ENCODE results near the gene STRA8. TPM values are rescaled to one million over a fixed set of nuclear protein-coding genes. Genes with fewer than 3 reads are reported as not detected.

The STRA8 gene
- total and polyA plus RNA-seq, 2 donors, result 0.16 to 0.28 TPM

Other genes starting within 250 kb of the STRA8 start
- 1.9 TPM for gene AGBL3, start 247.3 kb upstream of the STRA8 start, total RNA-seq
- 1.9 TPM for gene AGBL3, start 247.3 kb upstream of the STRA8 start, polyA plus RNA-seq
- gene TMEM140, start 85.8 kb upstream of the STRA8 start, total RNA-seq, result 4.3 TPM
- gene TMEM140, start 85.8 kb upstream of the STRA8 start, polyA plus RNA-seq, result 13.6 TPM
- gene CYREN, start 63.1 kb upstream of the STRA8 start, total RNA-seq, result 42.9 TPM
- 28.0 TPM for gene CYREN, start 63.1 kb upstream of the STRA8 start, polyA plus RNA-seq
- 14.3 TPM for gene WDR91, start 22.3 kb upstream of the STRA8 start, total RNA-seq
- 19.8 TPM for gene WDR91, start 22.3 kb upstream of the STRA8 start, polyA plus RNA-seq